ENCODE data around the gene GIPR. TPM values are rescaled to one million over a fixed set of nuclear protein-coding genes. Genes with fewer than 3 reads are reported as not detected.

GIPR gene
- total and polyA plus RNA-seq, 10 of the 15 experiments (the other 5 are each of a cell fraction or from before 2014, with no cell fraction given) = 1.7 to 26.3 (median 13.7) TPM

- in situ Hi-C loops (cut with MboI) = no loop called here
- H3K36me3 ChIP-seq (ENCODE audit: control insufficient read depth in 2 of 2, insufficient read depth in 2 of 2, low read length in 1 of 2) = peaks cover 10 to 19% of the 10 kb centered on the region in 2 experiments
- ChIA-PET SMC1A (ENCODE audit: uncharacterized antibody, unreplicated experiment) (interaction anchor here (2.1 to 2.4 kb wide), 2 partner anchors 11 to 30 kb away, joined by 5 to 9 read pairs; no protein-coding TSS in a partner anchor), CTCF (interaction anchor here (0.6 to 3.8 kb wide), 4 partner anchors 8 to 184 kb away, joined by 3 to 22 read pairs (median 4); no protein-coding TSS in a partner anchor), POLR2A (interaction anchor here (0.6 to 0.7 kb wide), 2 partner anchors 14 to 18 kb away, joined by 3 read pairs; no protein-coding TSS in a partner anchor), RAD21 (ENCODE audit: unreplicated experiment) (no interaction called here)
- no peak overlapping the region for H3K4me2 ChIP-seq (ENCODE audit: control insufficient read depth, insufficient read depth)
- H3K4me3 ChIP-seq = no peak overlapping the region
- peaks cover 17% of the 10 kb centered on the region for H3K79me2 ChIP-seq (ENCODE audit: control insufficient read depth, insufficient read depth, low read length)
- no peak overlapping the region for H3K9ac ChIP-seq (ENCODE audit: control insufficient read depth, insufficient read depth, low read length)
- H3K27me3 ChIP-seq (replicated peaks in 1 of 2; ENCODE audit: control insufficient read depth in 2 of 2, insufficient read depth in 2 of 2, low read length in 1 of 2) = no peaks in the 10 kb centered on the region
- no peaks in the 10 kb centered on the region for H3K9me3 ChIP-seq (replicated peaks; ENCODE audit: control insufficient read depth, insufficient read depth, low read length)
- TF ChIP-seq CHD1 (IDR thresholded peaks at IDR 0.05; ENCODE audit: low read depth, low read length) (no peak), POLR2A (IDR thresholded peaks at IDR 0.05; ENCODE audit: low read depth, low read length) (peak; percentile 59)
- ATAC-seq (no peak), DNase-seq (ENCODE audit: low read depth, low spot score) (no peak), FAIRE-seq (no peak)
- H2AFZ ChIP-seq (ENCODE audit: control insufficient read depth, low read depth, low read length) = no peak overlapping the region
- no peak overlapping the region for H3K27ac ChIP-seq (ENCODE audit: control insufficient read depth, insufficient read depth)
- BruUV-seq (replicated peaks) = no TSS peak
- WGBS (ENCODE audit: insufficient coverage, insufficient replicate concordance, low lambda C conversion rate, missing lambda C conversion rate) = 87% methylated on average over 9 of the region's 9 CpGs
- H4K20me1 ChIP-seq (ENCODE audit: control insufficient read depth, insufficient read depth) = no peaks in the 10 kb centered on the region; the same call in 1 of the 2 replicates
- peaks cover 3% of the 10 kb centered on the region for H3K4me1 ChIP-seq (ENCODE audit: control insufficient read depth, insufficient read depth, low read length)
- intact Hi-C loops (cut with micrococcal nuclease; ENCODE audit: unreplicated experiment) = no loop called here
These were observed 19.6 kb downstream of the GIPR start for GRCh38 chr19:45687599-45687998.

- ChIA-PET CTCF (interaction anchor here (0.6 to 4.6 kb wide), 27 partner anchors 11 to 264 kb away, joined by 3 to 73 read pairs (median 8); partner anchors contain the start of genes FBXO46, GIPR and SIX5), SMC1A (ENCODE audit: uncharacterized antibody, unreplicated experiment) (interaction anchor here (0.6 to 4.5 kb wide), 21 partner anchors 8 to 213 kb away, joined by 3 to 31 read pairs (median 4); partner anchors contain the start of genes FBXO46 and GIPR), POLR2A (interaction anchor here (0.6 to 4.8 kb wide), 24 partner anchors 9 to 692 kb away, joined by 3 to 54 read pairs (median 4); partner anchors contain the start of genes FBXO46, SIX5 and TRAPPC6A), RAD21 (ENCODE audit: unreplicated experiment) (interaction anchor here (0.6 to 3.2 kb wide), 20 partner anchors 11 to 318 kb away, joined by 3 to 41 read pairs (median 5); partner anchors contain the start of genes DMWD, FBXO46, GIPR and SIX5)
- Histone ChIP-seq H3K36me3 (ENCODE audit: control insufficient read depth in 2 of 2, insufficient read depth in 2 of 2, low read length in 1 of 2) (peaks cover 8 to 27% of the 10 kb centered on the region in 2 experiments), H3K9ac (ENCODE audit: control insufficient read depth, insufficient read depth, low read length) (peak within 1 kb of the TSS; percentile 92), H3K4me3 (peak within 1 kb of the TSS; percentile 76), H2AFZ (ENCODE audit: control insufficient read depth, low read depth, low read length) (peak within 1 kb of the TSS; percentile 99), H3K27ac (ENCODE audit: control insufficient read depth, insufficient read depth) (peak within 1 kb of the TSS; percentile 82), H3K4me2 (ENCODE audit: control insufficient read depth, insufficient read depth) (peak within 1 kb of the TSS; percentile 97), H3K4me1 (ENCODE audit: control insufficient read depth, insufficient read depth, low read length) (peaks cover 10% of the 10 kb centered on the region), H3K27me3 (replicated peaks in 1 of 2; ENCODE audit: control insufficient read depth in 2 of 2, insufficient read depth in 2 of 2, low read length in 1 of 2) (no peaks in the 10 kb centered on the region), H3K79me2 (ENCODE audit: control insufficient read depth, insufficient read depth, low read length) (peaks cover 31% of the 10 kb centered on the region), H3K9me3 (replicated peaks; ENCODE audit: control insufficient read depth, insufficient read depth, low read length) (no peaks in the 10 kb centered on the region), H4K20me1 (ENCODE audit: control insufficient read depth, insufficient read depth) (no peaks in the 10 kb centered on the region)
- WGBS (ENCODE audit: insufficient coverage, insufficient replicate concordance, low lambda C conversion rate, missing lambda C conversion rate) = 2% methylated on average over 36 of the region's 36 CpGs
- ATAC-seq (peak; percentile 69), FAIRE-seq (no peak), DNase-seq (ENCODE audit: low read depth, low spot score) (peak; percentile 83)
- TSS peak; percentile 95 for BruUV-seq (replicated peaks)
- in situ Hi-C loops (cut with MboI) = no loop called here
- intact Hi-C loops (cut with micrococcal nuclease; ENCODE audit: unreplicated experiment) = loop anchor here (5.0 kb wide), 2 partner anchors 76 to 109 kb away; partner anchors contain the start of genes OPA3 and SIX5
- TF ChIP-seq NR2C1 (IDR thresholded peaks at IDR 0.05) (no peak), BRCA1 (IDR thresholded peaks at IDR 0.05; ENCODE audit: low read depth, low read length) (no peak), IRF3 (IDR thresholded peaks at IDR 0.05) (no peak), PAX5 (IDR thresholded peaks at IDR 0.05; ENCODE audit: borderline replicate concordance, low read depth, low read length) (no peak), PBX3 (IDR thresholded peaks at IDR 0.05; ENCODE audit: insufficient replicate concordance, low read depth, low read length) (no peak), ZNF217 (IDR thresholded peaks at IDR 0.05) (no peak), CEBPB (IDR thresholded peaks at IDR 0.05; ENCODE audit: borderline replicate concordance in 1 of 2, low read depth in 2 of 2, low read length in 2 of 2) (no peak), SMAD1 (IDR thresholded peaks at IDR 0.05; ENCODE audit: low read depth, partially characterized antibody) (peak; percentile 40), YY1 (IDR thresholded peaks at IDR 0.05; ENCODE audit: low read depth, low read length) (0 out of 2 replicates have a peak, but pooled peaks have one; percentile 35)
These were observed 23.6 kb downstream of the GIPR start, which contains the start of gene SNRPD2 for GRCh38 chr19:45691516-45692186. Gene SNRPD2, minus strand, starts transcription at chr19:45691953. Its CDS starts 65 bp downstream, at chr19:45691888.
